ENCODE data around the gene ZBTB20.

Gene ZBTB20

DNA sequence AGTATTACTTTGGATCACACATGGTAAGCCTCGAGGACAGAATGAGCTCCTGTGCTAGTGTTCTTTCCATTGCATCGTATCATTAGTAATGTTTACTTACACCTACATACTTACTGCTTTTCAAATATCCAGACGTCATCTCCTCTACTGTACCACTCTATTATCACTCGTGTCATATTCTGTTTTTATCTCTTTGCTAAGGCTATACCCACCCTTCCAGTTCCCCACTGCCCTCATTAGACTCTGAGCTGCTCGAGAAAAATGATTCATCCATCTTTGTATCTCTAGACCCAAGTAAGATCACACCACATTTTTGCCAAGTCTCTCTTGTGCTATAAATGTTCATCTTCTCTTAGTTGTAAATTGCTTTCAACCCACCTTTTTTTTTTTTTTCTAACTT, 607.6 kb downstream of the ZBTB20 start:
- no peak overlapping the region for H3K4me3 ChIP-seq (ENCODE audit: low read depth, low read length)
- DNase-seq (ENCODE audit: low read depth), result no peak
- TF ChIP-seq, protein P1, sequence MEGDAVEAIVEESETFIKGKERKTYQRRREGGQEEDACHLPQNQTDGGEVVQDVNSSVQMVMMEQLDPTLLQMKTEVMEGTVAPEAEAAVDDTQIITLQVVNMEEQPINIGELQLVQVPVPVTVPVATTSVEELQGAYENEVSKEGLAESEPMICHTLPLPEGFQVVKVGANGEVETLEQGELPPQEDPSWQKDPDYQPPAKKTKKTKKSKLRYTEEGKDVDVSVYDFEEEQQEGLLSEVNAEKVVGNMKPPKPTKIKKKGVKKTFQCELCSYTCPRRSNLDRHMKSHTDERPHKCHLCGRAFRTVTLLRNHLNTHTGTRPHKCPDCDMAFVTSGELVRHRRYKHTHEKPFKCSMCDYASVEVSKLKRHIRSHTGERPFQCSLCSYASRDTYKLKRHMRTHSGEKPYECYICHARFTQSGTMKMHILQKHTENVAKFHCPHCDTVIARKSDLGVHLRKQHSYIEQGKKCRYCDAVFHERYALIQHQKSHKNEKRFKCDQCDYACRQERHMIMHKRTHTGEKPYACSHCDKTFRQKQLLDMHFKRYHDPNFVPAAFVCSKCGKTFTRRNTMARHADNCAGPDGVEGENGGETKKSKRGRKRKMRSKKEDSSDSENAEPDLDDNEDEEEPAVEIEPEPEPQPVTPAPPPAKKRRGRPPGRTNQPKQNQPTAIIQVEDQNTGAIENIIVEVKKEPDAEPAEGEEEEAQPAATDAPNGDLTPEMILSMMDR (conservative IDR thresholded peaks at IDR 0.05; ENCODE audit: low read depth, low read length), result no peak

DNA sequence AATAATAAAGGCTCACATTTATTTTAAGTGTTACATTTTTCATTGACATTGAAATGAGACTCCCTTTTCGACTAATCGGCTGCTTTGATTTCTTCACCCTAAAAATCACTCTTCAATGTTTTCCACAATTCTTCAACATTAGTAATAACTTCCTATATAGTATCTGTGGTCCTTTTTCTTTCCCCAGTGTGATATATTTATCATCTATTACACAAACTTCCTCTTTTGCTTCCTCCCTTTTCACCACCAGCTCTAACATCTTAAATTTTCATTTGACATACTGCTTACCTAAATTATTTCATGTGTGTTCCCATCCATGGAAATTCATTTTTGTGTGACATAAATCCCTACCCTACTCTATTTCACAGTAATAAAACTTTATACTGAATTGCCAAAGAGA, 608.9 kb downstream of the ZBTB20 start:
- no peak for DNase-seq (ENCODE audit: low read depth)
- H3K4me3 ChIP-seq (ENCODE audit: low read depth, low read length), result no peak overlapping the region
- TF ChIP-seq, protein P1 (conservative IDR thresholded peaks at IDR 0.05; ENCODE audit: low read depth, low read length), result no peak

DNA sequence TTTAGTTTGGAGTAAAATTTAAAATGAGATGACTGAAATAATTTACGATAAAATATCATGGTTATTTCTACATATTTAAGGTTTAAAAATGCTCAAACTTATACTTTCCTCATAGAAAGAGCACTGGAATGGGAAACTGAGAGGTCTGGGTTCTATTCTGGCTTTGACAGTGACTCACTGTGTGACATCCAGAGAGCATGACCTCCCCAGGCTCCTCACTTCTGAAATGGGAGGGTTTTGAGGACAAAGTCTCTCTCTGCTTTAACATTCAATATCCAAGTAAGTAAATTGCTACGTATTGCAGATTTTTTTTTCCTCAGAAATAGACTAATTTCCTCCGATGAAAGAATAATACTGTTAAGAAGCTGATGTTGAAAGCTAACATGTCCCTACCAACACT, 618.6 kb downstream of the ZBTB20 start:
- no peak for DNase-seq (ENCODE audit: low read depth)
- TF ChIP-seq, protein P1 (conservative IDR thresholded peaks at IDR 0.05; ENCODE audit: low read depth, low read length), result no peak
- no peak overlapping the region for H3K4me3 ChIP-seq (ENCODE audit: low read depth, low read length)

DNA sequence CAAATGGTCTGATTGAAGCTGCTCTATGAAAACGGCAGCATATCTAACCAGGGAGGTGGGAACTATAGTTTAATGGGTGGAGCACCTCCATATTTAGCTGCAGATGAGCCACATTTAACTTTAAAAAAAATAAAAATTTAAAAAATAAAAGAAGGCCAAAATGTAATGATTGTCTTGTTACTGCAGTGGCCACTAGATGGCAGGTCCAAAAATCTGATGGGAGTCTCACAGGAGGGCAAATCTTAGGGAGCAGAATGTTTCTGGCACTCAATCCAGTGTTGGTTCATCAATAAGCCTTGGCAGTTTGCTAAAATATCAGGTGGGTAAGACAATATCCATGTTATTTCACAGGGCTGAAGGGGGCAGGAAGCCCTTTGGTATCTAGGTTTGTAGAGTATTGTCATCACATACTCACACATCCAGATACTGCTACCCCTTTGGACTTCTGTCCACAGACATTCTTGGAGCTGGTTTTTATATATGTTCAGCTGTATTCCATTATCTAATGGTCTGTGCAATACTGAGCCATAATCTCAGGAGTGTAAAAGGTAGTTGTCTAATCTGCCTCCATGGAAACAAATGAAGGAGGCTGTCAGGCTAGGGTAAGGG, 619.9 kb downstream of the ZBTB20 start:
- TF ChIP-seq, protein P1 (conservative IDR thresholded peaks at IDR 0.05; ENCODE audit: low read depth, low read length), result peak; percentile 76
- DNase-seq (ENCODE audit: low read depth), result peak; percentile 58
- no peak overlapping the region for H3K4me3 ChIP-seq (ENCODE audit: low read depth, low read length)

DNA sequence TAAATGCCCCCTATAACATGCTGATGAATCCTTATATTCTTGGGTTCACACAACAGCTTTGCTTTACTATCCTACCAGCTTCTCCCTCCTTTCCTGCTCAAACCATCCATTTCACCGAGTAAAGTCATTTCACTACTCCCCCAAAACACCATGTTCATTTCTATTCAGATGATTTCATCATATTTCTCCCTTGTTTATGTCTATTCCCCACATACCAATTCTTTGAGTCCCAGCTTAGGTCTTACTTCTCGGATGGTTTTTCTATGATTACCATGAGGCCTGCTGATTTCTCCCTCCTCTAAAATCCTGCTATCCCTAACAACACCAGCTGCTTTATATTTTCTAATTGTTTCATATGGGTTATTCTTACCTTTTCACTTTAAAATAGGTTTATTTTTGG, 621.8 kb downstream of the ZBTB20 start:
- DNase-seq (ENCODE audit: low read depth), result peak; percentile 29
- no peak overlapping the region for H3K4me3 ChIP-seq (ENCODE audit: low read depth, low read length)
- TF ChIP-seq, protein P1 (conservative IDR thresholded peaks at IDR 0.05; ENCODE audit: low read depth, low read length), result no peak

DNA sequence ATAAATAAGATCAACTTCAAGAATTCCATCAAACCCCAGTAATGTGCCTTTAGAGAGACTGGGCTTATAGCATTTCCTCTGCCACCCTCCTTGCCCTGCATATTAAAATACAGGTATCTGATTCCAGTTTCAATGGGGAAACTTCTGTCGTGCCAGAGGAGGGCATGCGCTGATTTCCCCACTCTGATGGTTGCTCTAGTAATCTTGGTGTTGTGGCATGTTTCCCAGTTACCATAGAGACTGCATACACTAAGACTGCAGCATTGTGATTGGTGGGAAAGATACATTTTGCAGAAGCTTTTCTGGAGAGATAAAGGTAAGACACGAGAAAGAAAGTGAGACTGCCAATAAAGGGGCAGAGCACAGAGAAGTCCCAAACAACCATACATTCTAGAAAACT, 627.7 kb downstream of the ZBTB20 start:
- peak; percentile 92 for DNase-seq (ENCODE audit: low read depth)
- H3K4me3 ChIP-seq (ENCODE audit: low read depth, low read length), result no peak overlapping the region
- TF ChIP-seq, protein P1 (conservative IDR thresholded peaks at IDR 0.05; ENCODE audit: low read depth, low read length), result no peak

DNA sequence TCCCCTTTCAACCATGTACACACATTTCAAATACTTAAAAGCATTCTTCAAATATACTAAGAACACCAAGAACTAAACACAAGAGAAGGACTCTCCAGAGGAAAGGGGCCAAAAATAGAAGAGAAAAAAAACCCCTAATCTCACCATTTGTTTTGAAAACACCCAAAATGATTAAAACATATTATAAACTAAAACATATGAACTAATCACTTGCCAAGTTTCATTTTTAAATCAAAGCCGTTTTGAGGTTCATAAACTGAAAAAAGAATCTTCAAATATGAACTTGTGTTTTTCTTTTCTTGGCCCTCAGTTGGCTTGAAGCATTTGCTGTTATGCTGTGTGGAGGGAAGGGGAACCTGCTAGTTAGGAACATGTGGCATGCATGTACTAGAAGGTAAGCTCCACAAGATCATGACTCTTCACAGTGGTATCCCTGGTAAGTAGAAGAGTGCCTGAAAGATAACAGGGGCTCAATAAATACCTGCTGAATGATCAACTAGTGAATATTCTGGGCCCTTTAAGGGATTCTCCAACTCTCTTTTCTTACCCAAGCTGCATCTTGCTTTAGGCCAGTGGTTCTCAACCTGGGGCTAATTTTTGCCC, 628.8 kb downstream of the ZBTB20 start:
- no peak overlapping the region for H3K4me3 ChIP-seq (ENCODE audit: low read depth, low read length)
- peak; percentile 9 for DNase-seq (ENCODE audit: low read depth)
- TF ChIP-seq, protein P1 (conservative IDR thresholded peaks at IDR 0.05; ENCODE audit: low read depth, low read length), result no peak
